22Rv1 (cell line): ENCODE measurements around the gene OXCT1.
"Not testable (repeated sequence)": the region's sequence is repeated elsewhere in the genome, so short reads cannot be mapped to it uniquely, and the experiment has no call there.

ENCODE experiments used
- ZFX ChIP-seq: fragments of 450-650 bp; IDR thresholded peaks from 2 replicates; pipeline ENCODE4 v1.6.1; 2017; ENCODE audit warnings: antibody characterized with exemption, borderline replicate concordance
- TF ChIP-seq, protein P1 (sequence below): fragments of 450-650 bp; IDR thresholded peaks from 2 replicates; pipeline ENCODE4 v1.5.1; 2017; ENCODE audit warnings: mild to moderate bottlenecking

DNA sequence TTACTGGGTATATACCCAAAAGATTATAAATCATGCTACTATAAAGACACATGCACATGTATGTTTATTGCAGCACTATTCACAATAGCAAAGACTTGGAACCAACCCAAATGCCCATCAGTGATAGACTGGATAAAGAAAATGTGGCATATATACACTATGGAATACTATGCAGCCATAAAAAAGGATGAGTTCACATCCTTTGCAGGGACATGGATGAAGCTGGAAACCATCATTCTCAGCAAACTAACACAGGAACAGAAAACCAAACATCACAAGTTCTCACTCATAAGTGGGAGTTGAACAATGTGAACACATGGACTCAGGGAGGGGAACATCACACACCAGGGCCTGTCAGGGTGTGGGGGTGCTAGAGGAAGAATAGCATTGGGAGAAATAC is 155.8 kb downstream of the OXCT1 start:
- TF ChIP-seq, protein P1, sequence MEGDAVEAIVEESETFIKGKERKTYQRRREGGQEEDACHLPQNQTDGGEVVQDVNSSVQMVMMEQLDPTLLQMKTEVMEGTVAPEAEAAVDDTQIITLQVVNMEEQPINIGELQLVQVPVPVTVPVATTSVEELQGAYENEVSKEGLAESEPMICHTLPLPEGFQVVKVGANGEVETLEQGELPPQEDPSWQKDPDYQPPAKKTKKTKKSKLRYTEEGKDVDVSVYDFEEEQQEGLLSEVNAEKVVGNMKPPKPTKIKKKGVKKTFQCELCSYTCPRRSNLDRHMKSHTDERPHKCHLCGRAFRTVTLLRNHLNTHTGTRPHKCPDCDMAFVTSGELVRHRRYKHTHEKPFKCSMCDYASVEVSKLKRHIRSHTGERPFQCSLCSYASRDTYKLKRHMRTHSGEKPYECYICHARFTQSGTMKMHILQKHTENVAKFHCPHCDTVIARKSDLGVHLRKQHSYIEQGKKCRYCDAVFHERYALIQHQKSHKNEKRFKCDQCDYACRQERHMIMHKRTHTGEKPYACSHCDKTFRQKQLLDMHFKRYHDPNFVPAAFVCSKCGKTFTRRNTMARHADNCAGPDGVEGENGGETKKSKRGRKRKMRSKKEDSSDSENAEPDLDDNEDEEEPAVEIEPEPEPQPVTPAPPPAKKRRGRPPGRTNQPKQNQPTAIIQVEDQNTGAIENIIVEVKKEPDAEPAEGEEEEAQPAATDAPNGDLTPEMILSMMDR = not testable (repeated sequence)
- TF ChIP-seq ZFX = not testable (repeated sequence)
